ENCODE measurements around the gene PHOSPHO2.
"Not testable (repeated sequence)": the region's sequence is repeated elsewhere in the genome, so short reads cannot be mapped to it uniquely, and the experiment has no call there.

PHOSPHO2 gene

DNA sequence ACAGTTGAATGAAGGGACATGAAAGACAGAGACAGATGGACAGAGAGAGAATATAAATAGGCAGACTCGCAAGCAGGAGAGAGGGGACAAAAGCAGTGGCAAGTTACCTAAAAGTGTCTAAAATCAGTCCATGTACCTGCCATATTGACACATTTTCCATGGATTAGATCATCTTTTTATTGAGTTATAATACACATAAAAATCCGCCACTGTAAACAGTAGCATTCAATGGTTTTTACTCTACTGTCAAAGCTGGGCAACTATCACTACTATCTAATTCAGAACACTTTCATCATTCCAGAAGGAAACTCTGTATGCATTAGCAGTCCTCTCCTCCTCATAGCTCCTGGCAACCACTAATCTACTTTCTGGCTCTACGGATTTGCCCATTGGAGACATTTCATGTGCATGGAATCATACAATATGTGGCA lies 10.1 kb upstream of the PHOSPHO2 start:
- DNase-seq = no peak

DNA sequence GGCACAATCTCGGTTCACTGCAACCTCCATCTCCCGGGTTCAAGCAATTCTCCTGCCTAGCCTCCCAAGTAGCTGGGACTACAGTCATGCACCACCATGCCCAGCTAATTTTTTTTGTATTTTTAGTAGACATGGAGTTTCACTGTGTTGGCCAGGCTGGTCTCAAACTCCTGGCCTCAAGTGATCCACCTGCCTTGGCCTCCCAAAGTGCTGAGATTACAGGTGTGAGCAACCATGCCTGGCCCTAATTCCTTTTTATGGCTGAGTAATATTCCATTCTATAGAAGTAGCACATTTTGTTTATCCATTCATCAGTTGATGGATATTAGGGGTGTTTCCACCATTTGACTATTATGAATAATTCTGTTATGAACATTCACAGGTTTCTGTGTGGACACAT lies 9.6 kb upstream of the PHOSPHO2 start:
- not testable (repeated sequence) for DNase-seq

DNA sequence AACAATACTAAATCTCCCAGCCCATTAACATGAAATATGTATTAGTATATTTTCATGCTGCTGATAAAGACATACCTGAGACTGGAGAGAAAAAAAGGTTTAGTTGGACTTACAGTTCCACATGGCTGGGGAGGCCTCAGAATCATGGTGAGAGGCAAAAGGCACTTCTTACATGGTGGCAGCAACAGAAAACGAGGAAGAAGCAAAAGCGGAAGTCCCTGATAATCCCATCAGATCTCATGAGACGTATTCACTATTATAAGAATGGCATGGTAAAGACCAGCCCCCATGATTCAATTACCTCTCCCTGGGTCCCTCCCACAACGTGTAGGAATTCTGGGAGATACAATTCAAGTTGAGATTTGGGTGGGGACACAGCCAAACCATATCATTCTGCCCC lies 7.4 kb upstream of the PHOSPHO2 start:
- DNase-seq = not testable (repeated sequence)

DNA sequence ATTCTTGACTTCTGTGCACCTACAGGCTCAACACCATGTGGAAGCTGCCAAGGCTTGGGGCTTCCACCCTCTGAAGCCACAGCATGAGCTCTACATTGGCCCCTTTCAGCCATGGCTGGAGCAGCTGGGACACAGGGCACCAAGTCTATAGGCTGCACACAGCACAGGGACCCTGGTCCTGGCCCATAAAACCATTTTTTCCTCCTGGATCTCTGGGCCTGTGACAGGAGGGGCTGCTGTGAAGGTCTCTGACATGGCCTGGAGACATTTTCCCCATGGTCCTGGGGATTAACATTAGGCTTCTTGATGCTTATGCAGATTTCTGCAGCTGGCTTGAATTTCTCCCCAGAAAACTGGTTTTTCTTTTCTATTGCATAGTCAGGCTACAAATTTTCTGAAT lies 6.3 kb upstream of the PHOSPHO2 start:
- DNase-seq = not testable (repeated sequence)

DNA sequence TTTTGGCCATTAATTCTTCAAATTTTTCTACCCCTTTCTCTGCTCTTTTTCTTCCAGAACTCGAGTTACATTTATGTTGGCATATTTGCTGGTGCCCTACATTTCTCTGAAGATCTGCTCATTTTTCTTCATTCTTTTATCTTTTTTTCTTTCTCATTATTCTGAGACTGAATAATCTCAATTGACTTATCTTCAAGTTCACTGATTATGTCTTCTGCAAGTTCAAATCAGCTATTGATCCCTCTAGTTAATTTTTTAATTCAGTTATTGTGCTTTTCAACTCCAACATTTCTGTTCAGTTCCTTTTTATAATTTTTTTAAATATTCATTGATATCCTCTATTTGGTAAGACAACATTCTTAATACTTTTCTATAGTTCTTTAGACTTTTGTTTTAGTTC lies 3.3 kb upstream of the PHOSPHO2 start:
- no peak for DNase-seq

DNA sequence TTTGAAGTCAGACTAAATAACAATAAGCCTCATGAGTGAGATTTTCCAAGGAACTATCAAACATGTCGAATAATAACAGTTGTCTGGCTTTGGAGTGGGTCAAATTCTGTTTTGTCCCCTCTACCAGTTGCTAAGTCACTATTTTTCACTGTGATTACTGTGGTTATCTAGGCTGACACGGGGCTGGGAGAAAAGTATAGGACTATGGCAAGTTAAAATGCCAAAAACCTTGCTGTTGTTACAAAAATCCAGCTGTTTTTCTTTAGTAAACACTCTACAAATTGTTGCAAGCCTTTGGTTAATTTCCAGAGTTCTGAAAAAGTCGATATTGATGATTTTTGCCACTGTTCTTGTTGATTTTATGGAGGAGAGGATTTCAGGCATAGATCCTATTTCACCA lies 1.6 kb upstream of the PHOSPHO2 start:
- DNase-seq = no peak

DNA sequence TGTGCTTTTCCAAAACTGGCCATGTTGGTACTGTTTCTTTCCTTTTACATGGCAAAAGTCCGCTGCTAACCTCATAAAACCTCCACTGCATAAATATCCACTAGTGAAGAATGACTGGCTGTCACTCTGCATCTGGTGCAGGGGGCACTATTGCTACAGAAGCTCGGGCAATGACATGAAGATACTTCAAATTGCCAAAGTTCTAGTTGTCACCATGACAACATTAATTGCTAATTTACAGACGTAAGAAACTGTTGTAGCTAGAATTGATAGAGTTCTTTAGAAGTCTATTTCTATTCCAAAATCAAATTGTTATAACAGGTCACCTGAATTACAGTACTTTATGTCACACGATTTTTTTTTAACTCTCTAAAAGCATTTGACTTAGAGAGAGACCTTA lies 909 bp upstream of the PHOSPHO2 start:
- DNase-seq = no peak

DNA sequence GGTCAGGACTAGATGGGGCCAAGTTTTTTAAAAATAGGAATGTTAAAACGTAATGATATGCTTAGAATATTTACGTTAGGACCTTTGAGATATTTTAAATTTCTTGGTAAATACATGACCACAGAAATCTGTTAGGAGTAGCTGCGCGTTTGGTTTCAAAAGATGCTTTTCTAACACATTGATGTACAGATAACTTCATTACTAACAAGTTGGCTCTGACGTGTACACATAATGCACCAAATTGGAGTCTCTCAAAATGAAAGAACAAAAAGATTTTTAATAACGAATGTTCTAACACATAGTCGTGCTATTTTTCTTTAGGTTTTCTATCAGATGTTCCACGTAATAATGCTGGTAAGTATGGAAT lies 608 bp downstream of the PHOSPHO2 start:
- DNase-seq = no peak

DNA sequence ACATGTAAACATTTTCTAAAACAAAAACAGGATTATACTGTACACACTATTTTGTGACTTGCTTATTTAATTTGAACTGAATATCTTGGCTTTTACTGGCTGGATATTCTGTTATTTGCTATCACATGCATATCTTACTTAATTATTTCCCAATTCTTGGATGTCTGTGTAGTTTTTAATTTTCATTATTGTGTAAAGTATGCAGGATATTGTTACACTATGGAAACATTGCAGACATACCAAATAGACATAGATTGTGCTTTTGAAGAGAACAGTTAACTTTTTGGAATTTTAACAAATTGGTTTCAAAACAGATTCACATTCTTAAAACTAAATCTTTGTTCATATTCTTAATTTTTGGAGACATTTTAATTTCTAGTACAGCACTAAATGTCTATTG lies 2.1 kb downstream of the PHOSPHO2 start:
- DNase-seq = no peak

DNA sequence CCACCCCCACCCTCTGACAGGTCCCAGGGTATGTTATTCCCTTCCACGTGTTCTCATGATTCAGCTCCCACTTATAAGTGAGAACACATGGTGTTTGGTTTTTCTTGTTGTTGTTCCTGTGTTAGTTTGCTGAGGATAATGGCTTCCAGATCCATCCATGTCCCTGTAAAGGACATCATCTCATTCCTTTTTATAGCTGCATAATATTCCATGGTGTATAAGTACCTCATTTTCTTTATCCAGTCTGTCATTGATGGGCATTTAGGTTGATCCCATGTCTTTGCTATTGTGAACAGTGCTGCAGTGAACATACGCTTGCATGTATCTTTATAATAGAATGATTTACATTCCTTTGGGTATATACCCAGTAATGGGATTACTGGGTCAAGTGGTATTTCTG lies 4.9 kb downstream of the PHOSPHO2 start:
- DNase-seq = not testable (repeated sequence)

DNA sequence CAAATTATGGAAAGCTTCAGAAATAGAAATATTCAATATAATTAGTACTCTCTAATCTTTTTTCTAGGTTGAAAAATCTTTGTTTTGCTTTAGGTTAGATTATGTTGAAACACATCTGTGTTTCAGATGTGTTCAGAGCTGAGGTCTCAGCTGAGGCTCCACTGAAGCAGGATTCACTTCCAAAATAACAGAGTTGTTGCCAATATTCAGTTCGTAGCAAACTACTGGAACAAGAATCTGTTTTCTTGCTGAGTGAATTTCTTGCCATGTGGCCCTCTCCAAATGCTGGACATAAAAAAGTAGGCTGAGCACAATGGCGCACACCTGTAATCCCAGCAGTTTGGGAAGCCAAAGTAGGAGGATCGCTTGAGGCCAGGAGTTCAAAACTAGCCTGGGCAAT lies 8.7 kb downstream of the PHOSPHO2 start:
- DNase-seq = no peak

DNA sequence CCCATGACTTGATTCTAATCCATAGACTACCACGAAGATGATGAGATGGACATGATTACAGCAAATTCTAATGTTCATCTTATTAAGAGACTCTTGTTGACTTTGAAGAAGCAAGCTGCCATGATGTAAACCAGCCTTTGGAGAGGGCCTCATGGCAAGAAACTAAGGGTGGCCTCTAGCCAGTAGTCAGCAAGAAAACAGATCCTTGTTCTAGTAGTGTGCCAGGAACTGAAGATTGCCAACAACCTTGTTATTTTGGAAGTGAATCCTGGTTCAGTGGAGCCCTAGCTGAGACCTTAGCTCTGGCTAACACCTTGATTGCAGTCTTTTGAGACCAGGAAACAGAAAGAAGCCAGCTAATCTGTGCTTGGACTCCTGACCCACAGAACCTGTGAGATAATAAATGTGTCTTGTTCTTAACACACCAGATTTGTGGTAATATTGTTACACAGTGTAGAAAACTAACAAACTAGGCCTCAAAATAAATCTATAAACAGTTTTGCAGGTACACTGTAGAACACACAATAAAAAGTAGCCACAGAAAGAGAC lies 10.0 kb downstream of the PHOSPHO2 start:
- no peak for DNase-seq

DNA sequence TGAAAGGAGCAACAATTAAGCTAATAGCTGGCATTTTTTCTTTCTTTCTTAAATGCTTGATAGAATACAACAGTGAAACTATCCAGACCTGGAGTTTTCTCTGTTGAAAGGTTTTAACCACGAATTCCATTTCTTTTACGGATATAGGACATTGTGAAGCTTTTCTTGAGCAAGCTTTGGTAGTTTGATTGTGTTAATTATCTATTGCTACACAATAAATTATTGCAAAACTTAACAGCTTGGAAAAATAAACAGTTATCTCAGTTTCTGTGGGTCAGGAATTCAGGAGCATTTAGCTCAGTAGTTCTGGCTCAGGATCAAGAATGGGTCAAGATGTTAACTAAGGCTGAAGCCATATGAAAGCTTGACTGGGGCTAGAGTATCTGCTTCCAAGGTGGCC lies 11.7 kb downstream of the PHOSPHO2 start:
- DNase-seq = no peak

DNA sequence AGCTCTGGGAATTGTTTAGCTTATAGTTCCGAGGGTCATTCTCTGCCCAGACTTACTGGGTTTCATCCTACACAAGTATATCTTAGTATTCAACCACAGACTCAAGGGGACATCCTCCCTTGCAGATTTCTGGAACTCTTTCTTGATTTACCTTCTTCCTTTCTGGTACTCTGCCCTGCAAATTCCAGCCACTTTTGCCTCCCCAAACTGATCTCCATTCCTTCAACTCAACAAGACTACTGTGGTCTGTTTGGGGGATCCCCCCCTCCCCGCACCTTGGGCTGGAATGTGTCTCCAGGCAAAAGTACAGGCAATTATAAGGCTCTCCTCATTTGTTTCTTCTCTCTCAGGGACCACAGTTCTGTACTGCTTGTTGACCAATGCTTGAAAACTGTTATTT lies 13.4 kb downstream of the PHOSPHO2 start:
- DNase-seq = no peak

DNA sequence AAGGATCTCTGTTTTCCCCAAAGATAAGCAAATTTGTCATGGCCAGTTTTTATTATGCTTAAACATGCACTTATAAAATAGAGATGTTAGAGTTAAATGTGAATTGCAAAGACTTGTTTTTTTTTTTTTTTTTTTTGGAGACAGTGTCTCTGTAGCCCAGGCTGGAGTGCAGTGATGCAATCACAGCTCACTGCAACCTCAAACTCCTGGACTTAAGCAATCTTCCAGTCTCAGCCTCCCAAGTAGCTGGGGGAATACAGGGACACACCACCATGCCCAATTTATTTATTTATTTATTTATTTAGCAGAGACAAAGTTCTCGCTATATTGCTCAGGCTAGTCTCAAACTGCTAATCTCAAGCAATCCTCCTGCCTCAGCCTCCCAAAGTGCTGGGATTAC lies 15.1 kb downstream of the PHOSPHO2 start:
- no peak for DNase-seq

DNA sequence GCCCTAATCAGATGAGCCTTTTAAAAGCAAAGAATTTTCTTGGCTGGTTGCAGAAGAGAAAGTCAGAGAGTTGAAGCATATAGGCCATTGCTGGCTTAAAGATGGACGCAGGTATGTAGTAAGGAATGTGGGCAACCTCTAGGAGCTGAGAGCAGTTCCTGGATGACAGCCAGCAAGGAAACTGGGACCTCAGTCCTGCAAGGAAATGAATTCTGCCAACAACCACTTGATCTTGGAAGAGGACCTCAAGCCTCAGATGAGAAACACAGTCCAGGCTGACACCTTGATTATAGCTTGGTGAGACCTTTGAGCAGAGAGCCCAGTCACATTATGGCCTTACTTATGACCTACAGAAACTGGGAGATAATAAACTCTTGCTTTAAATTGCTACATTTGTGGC lies 15.7 kb downstream of the PHOSPHO2 start:
- no peak for DNase-seq

DNA sequence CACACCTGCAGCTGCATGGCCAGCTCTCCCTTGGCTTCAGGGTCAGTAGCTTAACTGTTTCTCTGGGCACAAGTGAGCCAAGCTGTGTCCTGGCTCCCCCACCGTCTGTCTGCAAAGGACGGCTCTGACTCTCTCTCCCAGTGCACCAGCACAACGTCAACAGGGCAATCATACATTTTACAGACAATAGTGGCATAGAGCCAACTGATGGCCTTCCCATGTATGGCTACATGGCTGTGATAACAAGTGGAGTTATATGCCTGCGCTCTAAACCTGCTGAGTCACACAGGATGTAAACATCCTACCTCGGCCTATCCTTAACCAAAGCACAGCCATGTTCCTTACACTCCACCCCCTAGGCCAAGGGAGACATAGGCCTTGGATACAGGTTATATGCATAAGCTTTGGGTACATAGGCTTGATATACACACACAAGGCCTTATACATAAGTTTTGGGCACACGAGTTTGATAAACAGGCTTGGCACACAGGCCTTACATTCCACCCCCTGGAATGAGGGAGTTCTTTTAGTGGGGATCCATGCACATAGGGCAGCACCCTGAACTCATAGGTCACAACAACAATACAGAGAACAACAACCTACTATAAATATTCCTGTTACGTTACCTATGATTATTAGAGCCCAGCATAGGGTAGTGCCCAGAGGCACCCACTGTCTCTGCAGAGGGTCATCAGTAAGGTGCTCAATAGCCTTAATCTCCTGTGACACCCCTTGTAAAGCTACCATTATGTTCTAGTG lies 17.7 kb downstream of the PHOSPHO2 start:
- DNase-seq = no peak

DNA sequence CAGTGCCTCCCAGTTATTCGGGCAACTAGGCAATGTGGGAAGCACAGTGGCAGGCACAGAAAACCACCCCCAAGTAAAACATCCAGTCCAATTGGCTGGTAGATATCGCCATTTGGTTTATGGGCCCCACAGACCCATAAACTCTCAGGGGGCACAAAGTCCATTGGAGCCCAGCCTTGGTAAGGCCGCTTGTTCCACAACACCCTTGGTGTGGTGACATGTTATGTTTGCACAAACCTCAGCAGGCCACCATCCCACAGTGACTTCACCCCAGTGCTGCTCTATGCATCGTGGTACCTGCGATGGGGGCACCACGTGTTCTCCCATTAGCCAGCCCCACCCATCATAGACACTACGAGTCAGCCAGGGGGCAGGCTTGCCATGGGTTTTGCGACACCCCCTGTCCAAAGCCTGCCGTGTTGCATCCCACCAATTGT lies 18.5 kb downstream of the PHOSPHO2 start:
- DNase-seq = no peak

DNA sequence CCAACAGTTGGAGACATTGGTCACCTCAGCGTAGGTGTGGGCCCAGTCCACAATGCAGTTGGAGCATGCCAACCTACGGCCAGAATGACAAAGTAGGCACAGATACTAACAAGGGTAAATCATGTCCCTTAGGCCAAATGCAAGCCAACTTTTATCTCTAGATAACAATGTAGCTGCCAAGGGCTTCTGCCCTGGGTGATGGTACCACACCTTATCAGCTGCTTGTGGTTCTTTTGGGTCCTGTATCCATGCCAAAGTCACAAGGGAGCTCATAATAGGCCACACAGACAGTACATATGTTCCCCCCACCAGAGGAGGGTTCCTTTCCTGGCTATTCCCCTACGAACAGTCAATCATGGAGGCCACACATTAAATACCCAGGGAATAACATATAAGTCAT lies 19.1 kb downstream of the PHOSPHO2 start:
- DNase-seq = no peak

DNA sequence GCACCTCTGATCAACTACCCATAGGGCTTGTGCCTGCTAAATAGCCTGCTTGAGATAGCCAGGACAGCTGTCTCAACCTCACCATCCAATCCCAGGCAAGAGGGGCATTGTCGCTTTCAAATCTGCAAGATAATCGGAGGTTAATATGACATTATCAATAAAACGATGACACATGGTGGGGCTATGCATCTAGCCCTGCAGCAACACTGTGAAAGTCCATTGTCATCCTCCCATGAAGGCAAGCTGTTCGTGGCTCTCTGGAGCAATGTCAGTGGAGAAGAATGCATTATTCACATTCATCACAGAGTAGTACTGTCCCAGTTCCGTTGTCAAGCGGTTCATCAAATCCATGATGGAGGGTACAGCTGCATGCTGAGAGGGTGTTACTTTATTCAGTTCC lies 20.4 kb downstream of the PHOSPHO2 start:
- DNase-seq = no peak

DNA sequence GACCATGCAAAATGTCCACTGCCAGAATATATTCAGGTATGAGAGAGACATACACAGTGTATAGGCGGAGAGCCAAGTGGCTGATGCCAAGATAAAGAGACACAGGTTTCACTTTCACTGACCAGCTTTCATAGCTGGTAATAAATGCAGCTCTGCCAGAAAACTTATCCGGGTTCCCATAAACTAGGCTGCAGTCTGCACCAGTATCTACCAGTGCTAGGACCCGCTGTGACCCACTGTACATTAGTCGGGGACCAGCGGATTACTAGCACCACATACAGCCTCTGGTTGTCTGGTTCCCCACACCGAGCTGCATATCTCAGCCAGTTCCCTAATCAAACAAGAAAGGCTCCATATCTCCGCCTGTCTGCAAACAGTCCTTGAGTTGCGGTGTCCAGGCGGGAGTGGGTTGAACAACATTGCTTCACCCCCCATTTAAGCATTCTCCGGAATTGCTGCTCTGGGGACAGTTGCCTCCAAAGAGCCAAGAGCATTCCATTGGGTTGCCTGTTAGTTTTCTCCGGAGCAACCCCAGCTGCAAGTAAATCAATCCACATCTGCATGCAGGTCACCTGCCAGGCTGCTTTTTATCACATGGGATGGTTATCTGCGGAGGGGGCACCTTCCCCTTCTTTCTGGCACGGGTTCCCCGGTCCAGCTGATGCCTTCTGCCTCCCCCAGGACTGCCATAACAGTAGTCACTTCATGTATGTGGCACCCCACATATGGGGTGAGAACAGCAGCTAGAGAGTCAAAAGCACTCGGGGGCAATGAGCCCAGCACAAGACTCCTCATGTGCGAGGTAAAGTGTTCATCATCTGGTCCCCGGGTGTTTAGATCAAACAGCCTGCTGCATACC lies 21.3 kb downstream of the PHOSPHO2 start:
- no peak for DNase-seq

DNA sequence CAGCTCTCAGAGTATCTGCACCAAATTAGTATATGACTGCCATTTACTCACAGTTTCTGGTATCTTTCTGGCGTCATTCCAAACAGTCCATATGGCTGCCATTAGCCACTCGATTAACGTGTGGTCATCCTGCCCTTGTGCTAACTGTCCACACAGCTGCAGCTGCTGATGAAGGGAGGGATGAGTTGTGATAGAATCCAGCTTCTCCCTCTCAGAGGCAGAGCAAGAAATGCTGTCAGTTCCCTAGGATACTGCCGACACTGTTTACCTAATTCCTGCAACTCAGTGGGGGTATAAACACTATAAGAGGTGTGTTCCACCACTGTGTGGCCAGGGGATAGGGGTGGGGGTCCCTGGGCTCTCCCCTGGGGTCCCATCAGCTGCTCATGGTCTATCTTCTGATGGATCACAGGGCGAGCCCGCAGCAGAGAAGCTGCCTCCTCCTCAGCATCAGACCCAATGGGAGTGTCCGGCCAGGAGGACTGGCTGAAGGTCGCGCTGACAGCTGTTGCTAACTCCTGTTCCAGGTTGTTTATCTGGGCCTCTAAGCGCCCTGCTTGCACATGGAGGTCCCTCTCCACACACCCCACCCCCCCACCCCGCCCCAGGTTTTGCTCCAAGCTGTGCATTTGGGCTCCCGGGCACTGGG lies 22.1 kb downstream of the PHOSPHO2 start:
- DNase-seq = no peak
